Trophoblast cell (in vitro differentiated cells and primary cell): ENCODE results near the gene PIP5KL1.

Source experiments
- DNase-seq, 2 donors: peaks; one replicate each; pipeline ENCODE4 v3.0.0-alpha.2; 2016
- H2AFZ ChIP-seq: 2 replicates; pipeline ENCODE4 v1.6.1; 2013; ENCODE audit warnings: low read length, moderate library complexity, mild to moderate bottlenecking; ENCODE audit not compliant: insufficient read depth, poor library complexity
- H2AK5ac ChIP-seq: 2 replicates; pipeline ENCODE4 v1.6.1; 2013; ENCODE audit warnings: mild to moderate bottlenecking, low read length
- H2BK120ac ChIP-seq: 2 replicates; pipeline ENCODE4 v1.6.1; 2013; ENCODE audit warnings: low read length, mild to moderate bottlenecking, moderate library complexity; ENCODE audit not compliant: insufficient read depth, poor library complexity
- H2BK12ac ChIP-seq: 2 replicates; pipeline ENCODE4 v1.6.1; 2013; ENCODE audit warnings: mild to moderate bottlenecking, low read length, moderate library complexity
- H2BK5ac ChIP-seq: 2 replicates; pipeline ENCODE4 v1.6.1; 2013; ENCODE audit warnings: low read length, low read depth, moderate library complexity, mild to moderate bottlenecking; ENCODE audit not compliant: poor library complexity
- H3K14ac ChIP-seq: 2 replicates; pipeline ENCODE4 v1.6.1; 2013; ENCODE audit warnings: mild to moderate bottlenecking, low read length
- H3K18ac ChIP-seq: 2 replicates; pipeline ENCODE4 v1.6.1; 2013; ENCODE audit warnings: mild to moderate bottlenecking, low read length
- H3K23ac ChIP-seq: 2 replicates; pipeline ENCODE4 v1.6.1; 2013; ENCODE audit warnings: low read length
- H3K27ac ChIP-seq: 2 replicates; pipeline ENCODE4 v1.5.1; 2013; ENCODE audit warnings: low read depth, mild to moderate bottlenecking, inconsistent platforms, low read length, moderate library complexity
- H3K27me3 ChIP-seq: 2 replicates; pipeline ENCODE4 v1.6.1; 2013; ENCODE audit warnings: inconsistent platforms, mild to moderate bottlenecking, low read length, moderate library complexity; ENCODE audit not compliant: insufficient read depth
- H3K36me3 ChIP-seq, 2 experiments: 1 replicate in 1 of 2; 2 replicates in 1 of 2; pipeline ENCODE4 v1.6.1; 2013; ENCODE audit warnings: low read length in 2 of 2, mild to moderate bottlenecking in 2 of 2, moderate library complexity in 1 of 2; ENCODE audit not compliant: insufficient read depth in 2 of 2, control insufficient read depth in 1 of 2
- H3K4ac ChIP-seq: 2 replicates; pipeline ENCODE4 v1.6.1; 2013; ENCODE audit warnings: low read depth, mild to moderate bottlenecking, low read length, moderate library complexity
- H3K4me1 ChIP-seq, 2 experiments: 1 replicate in 1 of 2; 2 replicates in 1 of 2; pipeline ENCODE4 v1.6.1; 2013; ENCODE audit warnings: low read length in 2 of 2, mild to moderate bottlenecking in 2 of 2, moderate library complexity in 1 of 2; ENCODE audit not compliant: insufficient read depth in 2 of 2, control insufficient read depth in 1 of 2
- H3K4me2 ChIP-seq: 2 replicates; pipeline ENCODE4 v1.6.1; 2013; ENCODE audit warnings: inconsistent platforms, mild to moderate bottlenecking, low read length, moderate library complexity
- H3K4me3 ChIP-seq: 2 replicates; pipeline ENCODE4 v1.5.1; 2013; ENCODE audit warnings: mild to moderate bottlenecking, low read depth, low read length, inconsistent platforms
- H3K79me1 ChIP-seq: one replicate; pipeline ENCODE4 v1.6.1; 2013; ENCODE audit warnings: low read length
- H3K79me2 ChIP-seq: 2 replicates; pipeline ENCODE4 v1.6.1; 2013; ENCODE audit warnings: low read length, mild to moderate bottlenecking; ENCODE audit not compliant: control insufficient read depth, insufficient read depth, poor library complexity
- H3K9ac ChIP-seq: 2 replicates; pipeline ENCODE4 v1.6.1; 2013; ENCODE audit warnings: mild to moderate bottlenecking, low read length
- H3K9me3 ChIP-seq: 2 replicates; pipeline ENCODE4 v1.6.1; 2013; ENCODE audit warnings: low read depth, mild to moderate bottlenecking, control low read depth, inconsistent platforms, low read length; ENCODE audit not compliant: insufficient read depth
- H4K12ac ChIP-seq: 2 replicates; pipeline ENCODE4 v1.6.1; 2013; ENCODE audit warnings: low read depth, mild to moderate bottlenecking, low read length, moderate library complexity
- H4K8ac ChIP-seq: 2 replicates; pipeline ENCODE4 v1.6.1; 2013; ENCODE audit warnings: low read depth, mild to moderate bottlenecking, low read length, moderate library complexity
- H4K91ac ChIP-seq: one replicate; pipeline ENCODE4 v1.6.1; 2013; ENCODE audit warnings: low read depth, mild to moderate bottlenecking, low read length, moderate library complexity
- WGBS: extraction: QIAGEN DNeasy Blood & Tissue Kit; methylation state at CpG from one replicate; pipeline ENCODE4 v1.1.7; 2013; ENCODE audit warnings: missing lambda C conversion rate; ENCODE audit not compliant: insufficient read length, insufficient coverage; ENCODE audit errors: extremely low coverage; 5-methylcytosine and 5-hydroxymethylcytosine counted together

PIP5KL1 gene

DNA sequence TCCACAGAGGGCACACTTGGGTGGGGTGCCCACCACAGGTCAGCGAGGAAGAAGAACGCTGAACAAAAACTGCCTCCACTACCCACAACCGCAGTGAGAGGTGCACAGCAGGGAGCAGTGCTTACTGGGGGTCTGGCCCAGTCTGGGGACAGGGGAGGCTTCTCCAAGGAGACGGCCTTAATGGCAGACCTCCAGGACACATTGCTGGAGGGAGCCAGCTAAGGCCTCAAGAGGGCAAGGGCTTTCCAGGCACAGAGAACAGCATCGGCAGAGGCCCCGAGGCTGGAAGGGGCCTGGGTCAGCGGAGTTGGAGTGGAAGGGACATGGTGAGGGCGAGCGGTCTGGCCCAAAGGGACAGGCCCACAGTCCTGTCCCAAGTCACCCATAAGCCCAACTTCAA is 15.4 kb upstream of the PIP5KL1 start:
- Histone ChIP-seq H4K91ac (no peak overlapping the region), H3K9ac (no peak overlapping the region), H3K27ac (no peak overlapping the region), H3K23ac (no peak overlapping the region), H2BK5ac (no peak overlapping the region), H3K4me2 (no peak overlapping the region), H2AK5ac (no peak overlapping the region), H4K12ac (no peak overlapping the region), H3K18ac (no peak overlapping the region), H2BK12ac (no peak overlapping the region), H3K79me2 (peaks cover 3% of the 10 kb centered on the region), H3K27me3 (no peaks in the 10 kb centered on the region), H3K4me1 (no peaks in the 10 kb centered on the region), H3K79me1 (no peaks in the 10 kb centered on the region), H2AFZ (no peak overlapping the region), H3K9me3 (no peaks in the 10 kb centered on the region), H2BK120ac (no peak overlapping the region), H3K14ac (no peak overlapping the region), H3K4ac (no peak overlapping the region), H4K8ac (no peak overlapping the region), H3K4me3 (no peak overlapping the region), H3K36me3 (peaks cover 70 to 71% of the 10 kb centered on the region in 2 experiments)
- WGBS = no CpG with 5 or more reads among the region's 9 CpGs
- DNase-seq = no peak

- Histone ChIP-seq H3K9ac (no peak overlapping the region), H3K36me3 (peaks cover 66 to 70% of the 10 kb centered on the region in 2 experiments), H3K4me3 (no peak overlapping the region), H3K14ac (no peak overlapping the region), H3K27ac (no peak overlapping the region), H2AFZ (no peak overlapping the region), H4K8ac (no peak overlapping the region), H3K4me2 (no peak overlapping the region), H4K91ac (no peak overlapping the region), H3K79me2 (peaks cover 1% of the 10 kb centered on the region), H4K12ac (no peak overlapping the region), H2BK5ac (no peak overlapping the region), H2BK120ac (no peak overlapping the region), H2BK12ac (no peak overlapping the region), H2AK5ac (no peak overlapping the region), H3K79me1 (no peaks in the 10 kb centered on the region), H3K4ac (no peak overlapping the region), H3K18ac (no peak overlapping the region), H3K9me3 (no peaks in the 10 kb centered on the region), H3K4me1 (no peaks in the 10 kb centered on the region), H3K27me3 (no peaks in the 10 kb centered on the region), H3K23ac (no peak overlapping the region)
- no peak for DNase-seq
- WGBS = no CpG with 5 or more reads among the region's 24 CpGs
Observed at GRCh38 chr9:127945338-127945737, 14.8 kb upstream of the PIP5KL1 start.

DNA sequence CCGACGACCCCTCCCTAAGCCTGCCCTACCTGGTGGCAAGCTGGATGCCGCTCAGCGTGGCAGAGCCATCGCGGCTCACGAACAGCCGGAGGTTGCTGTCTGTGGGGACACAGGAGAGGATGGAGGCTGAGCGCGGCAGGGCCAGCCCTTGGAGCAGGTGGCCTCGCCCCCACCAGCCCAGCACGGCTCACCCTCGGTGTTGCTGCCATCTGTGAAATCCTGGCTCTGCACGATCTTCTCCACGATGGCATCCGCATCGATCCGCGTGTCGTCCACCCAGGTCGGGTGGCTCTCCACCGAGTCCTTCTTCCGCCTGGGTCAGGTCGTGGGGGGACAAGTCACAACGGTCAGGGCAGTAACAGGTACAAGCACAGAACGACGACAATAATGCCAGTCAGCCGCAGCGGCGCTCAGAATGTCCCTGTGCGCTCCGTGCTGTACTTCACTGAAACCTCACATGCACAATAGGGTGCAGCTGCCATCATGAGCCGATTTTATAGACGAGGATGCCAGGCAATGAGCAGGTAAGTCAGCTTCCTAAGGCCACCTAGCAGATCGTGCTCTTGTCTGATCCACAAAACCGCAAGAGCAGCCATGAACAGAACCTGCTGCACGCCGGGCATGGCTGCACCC is 14.1 kb upstream of the PIP5KL1 start:
- Histone ChIP-seq H3K36me3 (peaks cover 65 to 71% of the 10 kb centered on the region in 2 experiments), H3K18ac (no peak overlapping the region), H3K23ac (no peak overlapping the region), H3K9ac (no peak overlapping the region), H3K4me1 (no peaks in the 10 kb centered on the region), H2BK5ac (no peak overlapping the region), H3K4me2 (no peak overlapping the region), H4K91ac (no peak overlapping the region), H3K14ac (no peak overlapping the region), H3K27ac (no peak overlapping the region), H3K4ac (no peak overlapping the region), H3K27me3 (no peaks in the 10 kb centered on the region), H3K4me3 (no peak overlapping the region), H2AFZ (no peak overlapping the region), H4K8ac (no peak overlapping the region), H3K79me1 (no peaks in the 10 kb centered on the region), H2BK120ac (no peak overlapping the region), H4K12ac (no peak overlapping the region), H3K79me2 (no peaks in the 10 kb centered on the region), H3K9me3 (no peaks in the 10 kb centered on the region), H2AK5ac (no peak overlapping the region), H2BK12ac (no peak overlapping the region)
- no CpG with 5 or more reads among the region's 38 CpGs for WGBS
- no peak for DNase-seq

DNA sequence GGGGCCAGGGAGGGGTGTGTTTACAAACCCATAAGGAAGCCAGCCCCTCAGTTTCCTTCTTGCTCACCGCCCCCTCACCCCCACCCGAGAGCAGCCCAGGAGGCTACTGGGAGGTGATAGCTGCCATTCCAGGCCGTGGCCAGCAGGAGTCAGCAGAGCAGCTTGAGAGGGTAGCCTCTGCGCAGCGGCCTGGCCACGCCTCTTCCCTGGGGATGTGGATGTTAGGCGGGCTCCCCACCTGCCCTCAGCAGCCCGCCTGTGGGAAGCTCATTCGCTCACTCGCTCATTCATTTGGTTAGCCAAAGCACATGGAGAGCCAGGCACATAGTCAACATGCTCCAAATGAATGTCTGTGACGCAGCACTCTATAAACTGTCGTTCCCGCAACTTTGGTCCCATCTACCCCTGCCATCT is 13.2 kb upstream of the PIP5KL1 start:
- Histone ChIP-seq H3K4me3 (no peak overlapping the region), H2AK5ac (no peak overlapping the region), H3K79me2 (no peaks in the 10 kb centered on the region), H3K14ac (no peak overlapping the region), H3K9ac (no peak overlapping the region), H3K4ac (no peak overlapping the region), H2AFZ (no peak overlapping the region), H3K23ac (no peak overlapping the region), H3K9me3 (no peaks in the 10 kb centered on the region), H3K27ac (no peak overlapping the region), H4K91ac (no peak overlapping the region), H3K4me1 (no peaks in the 10 kb centered on the region), H2BK5ac (no peak overlapping the region), H4K8ac (no peak overlapping the region), H3K4me2 (no peak overlapping the region), H3K79me1 (no peaks in the 10 kb centered on the region), H3K36me3 (peaks cover 65 to 70% of the 10 kb centered on the region in 2 experiments), H3K18ac (no peak overlapping the region), H2BK12ac (no peak overlapping the region), H4K12ac (no peak overlapping the region), H3K27me3 (no peaks in the 10 kb centered on the region), H2BK120ac (no peak overlapping the region)
- WGBS = no CpG with 5 or more reads among the region's 13 CpGs
- DNase-seq = peak; percentile 92 to 93
